K562 (cell line): Measurements from ENCODE around the gene SELPLG. TPM values are rescaled to one million over a fixed set of nuclear protein-coding genes. Genes with fewer than 3 reads are reported as not detected.

Experiments used
- ATAC-seq: fragments of 200-7000 bp; cut with Tn5 transposase; 3 replicates; pipeline ENCODE4 v1.9.1; 2020; ENCODE audit warnings: moderate library complexity
- BruUV-seq: library from RNA; stranded (reverse); fragments of 400-500 nt; replicated peaks from 2 replicates; lab custom pipeline; 2021; lab: Mats Ljungman, UMichigan
- CTCF ChIA-PET: fragments of 300-600 bp; formaldehyde crosslinking; extraction: SDS; loops from one replicate; lab custom pipeline; 2021; ENCODE audit warnings: low intra/inter-chr PET ratio; lab: Yijun Ruan, JAX
- POLR2A ChIA-PET: fragments of 300-600, 350-650 bp; sonication (Branson Sonifier 250); formaldehyde crosslinking; extraction: SDS; loops from one replicate; lab custom pipeline; 2021; ENCODE audit warnings: antibody characterized with exemption, inconsistent platforms; lab: Yijun Ruan, JAX
- DNase-seq, 4 experiments: peaks; one replicate each; pipeline versions ENCODE4 v3.0.0 to v3.0.0-alpha.2; 2011 to 2018; ENCODE audit warnings: low spot score in 3 of 4, mixed read lengths in 3 of 4; ENCODE audit errors: extremely low read depth in 1 of 4
- FAIRE-seq: peaks from 2 replicates; lab custom pipeline; 2011; peaks lifted over from hg19 to GRCh38; lab: Jason Lieb, UNC
- H2AFZ ChIP-seq: 2 replicates; pipeline ENCODE4 v1.6.0; 2011; ENCODE audit warnings: low read depth, low read length, control low read depth, inconsistent platforms
- H3K27ac ChIP-seq: fragments of 200-600 bp; 3 replicates; pipeline ENCODE4 v1.8.0; 2011; ENCODE audit warnings: low read depth, mild to moderate bottlenecking, control low read depth, inconsistent platforms, low read length, moderate library complexity, mixed read lengths; ENCODE audit errors: extremely low read depth
- H3K27me3 ChIP-seq, 2 experiments: fragments of 300-600 bp in 1 of 2; 2 replicates in 1 of 2; 3 replicates in 1 of 2; pipeline versions ENCODE4 v1.6.0 to v1.8.0; 2011; ENCODE audit warnings: inconsistent platforms in 2 of 2, low read length in 2 of 2, mild to moderate bottlenecking in 1 of 2, mixed read lengths in 1 of 2, moderate library complexity in 1 of 2; ENCODE audit not compliant: control insufficient read depth in 2 of 2, insufficient read depth in 2 of 2
- H3K36me3 ChIP-seq: fragments of 300-600 bp; 3 replicates; pipeline ENCODE4 v1.8.0; 2011; ENCODE audit warnings: mild to moderate bottlenecking, low read length, inconsistent platforms; ENCODE audit not compliant: control insufficient read depth, insufficient read depth
- H3K4me1 ChIP-seq, 2 experiments: fragments of 200-600 bp in 1 of 2; replicated peaks in 1 of 2; 2 replicates in 1 of 2; 3 replicates in 1 of 2; pipeline versions ENCODE4 v1.5.1 to v1.8.0; 2011; ENCODE audit warnings: inconsistent platforms in 2 of 2, low read length in 2 of 2, mild to moderate bottlenecking in 1 of 2, mixed read lengths in 1 of 2, moderate library complexity in 1 of 2; ENCODE audit not compliant: control insufficient read depth in 2 of 2, insufficient read depth in 2 of 2
- H3K4me2 ChIP-seq: 2 replicates; pipeline ENCODE4 v1.6.1; 2011; ENCODE audit warnings: low read length, control low read depth, inconsistent platforms, mixed read lengths; ENCODE audit not compliant: insufficient read depth
- H3K4me3 ChIP-seq: fragments of 200-600 bp; sonication (generic), shearing (Covaris generic); 2 replicates; pipeline ENCODE4 v1.5.1; 2016; ENCODE audit warnings: control low read depth, inconsistent platforms
- H3K79me2 ChIP-seq: fragments of 200-600 bp; 3 replicates; pipeline ENCODE4 v1.8.0; 2011; ENCODE audit warnings: low read length, inconsistent platforms; ENCODE audit not compliant: control insufficient read depth, insufficient read depth
- H3K9ac ChIP-seq, 2 experiments: 2 replicates each; pipeline versions ENCODE4 v1.6.0 to v1.6.1; 2011; ENCODE audit warnings: low read depth in 2 of 2, low read length in 2 of 2, control low read depth in 1 of 2, inconsistent platforms in 1 of 2, mild to moderate bottlenecking in 1 of 2, mixed read lengths in 1 of 2; ENCODE audit not compliant: insufficient read depth in 1 of 2
- H3K9me1 ChIP-seq: one replicate; pipeline ENCODE4 v1.6.0; 2011; ENCODE audit warnings: inconsistent platforms, mild to moderate bottlenecking, low read length, moderate library complexity; ENCODE audit not compliant: control insufficient read depth, insufficient read depth
- H3K9me3 ChIP-seq: replicated peaks from 2 replicates; pipeline ENCODE4 v1.5.1; 2011; ENCODE audit warnings: low read depth, low read length, inconsistent platforms; ENCODE audit not compliant: control insufficient read depth, insufficient read depth
- H4K20me1 ChIP-seq: replicated peaks from 2 replicates; pipeline ENCODE4 v1.6.1; 2011; ENCODE audit warnings: low read length, inconsistent platforms, mixed read lengths; ENCODE audit not compliant: control insufficient read depth, insufficient read depth
- ADNP ChIP-seq: fragments of 200-800 bp; sonication (Bioruptor generic); IDR thresholded peaks from 2 replicates; pipeline ENCODE4 v1.6.1; 2016; ENCODE audit warnings: missing genetic modification characterization, missing compliant biosample characterization
- BCOR ChIP-seq: fragments of 450-650 bp; IDR thresholded peaks from 2 replicates; pipeline ENCODE4 v1.6.1; 2016
- C11orf30 ChIP-seq: fragments of 450-650 bp; IDR thresholded peaks from 2 replicates; pipeline ENCODE4 v1.6.1; 2016; ENCODE audit warnings: low read depth, mild to moderate bottlenecking
- CREM ChIP-seq: IDR thresholded peaks from 2 replicates; pipeline ENCODE4 v1.6.1; 2014; ENCODE audit warnings: antibody characterized with exemption, low read depth
- GTF2F1 ChIP-seq: IDR thresholded peaks from 2 replicates; pipeline ENCODE4 v1.6.1; 2011; ENCODE audit warnings: low read depth, low read length, improper control_type of control experiment
- KDM1A ChIP-seq, 2 experiments: fragments of 450-650 bp; IDR thresholded peaks; 2 replicates each; pipeline ENCODE4 v1.6.1; 2016; ENCODE audit warnings: mild to moderate bottlenecking in 2 of 2
- KHSRP ChIP-seq: fragments of 450-650 bp; IDR thresholded peaks from 2 replicates; pipeline ENCODE4 v1.6.1; 2017
- RBBP5 ChIP-seq: fragments of 200-600 bp; sonication (generic); IDR thresholded peaks from 2 replicates; pipeline ENCODE4 v1.6.1; 2012; ENCODE audit warnings: borderline replicate concordance, mild to moderate bottlenecking, low read length, control low read depth, inconsistent platforms; ENCODE audit not compliant: insufficient read depth, poor library complexity, severe bottlenecking
- RBM25 ChIP-seq: fragments of 200-400 bp; formaldehyde crosslinking; IDR thresholded peaks from 2 replicates; pipeline ENCODE4 v1.6.1; 2018; ENCODE audit warnings: low read length, low read depth, moderate library complexity; ENCODE audit not compliant: severe bottlenecking
- RBM34 ChIP-seq: fragments of 200-400 bp; formaldehyde crosslinking; IDR thresholded peaks from 2 replicates; pipeline ENCODE4 v1.6.1; 2018; ENCODE audit warnings: low read length, borderline replicate concordance; ENCODE audit not compliant: insufficient read depth
- RNF2 ChIP-seq: sonication (generic); IDR thresholded peaks from 2 replicates; pipeline ENCODE4 v1.6.1; 2016
- SMARCB1 ChIP-seq: IDR thresholded peaks from 2 replicates; pipeline ENCODE4 v1.6.1; 2011; ENCODE audit warnings: improper control_type of control experiment, low read depth; ENCODE audit not compliant: insufficient read length
- SMARCC2 ChIP-seq: fragments of 450-650 bp; IDR thresholded peaks from 2 replicates; pipeline ENCODE4 v1.6.1; 2017; ENCODE audit warnings: antibody characterized with exemption, moderate library complexity, mild to moderate bottlenecking, low read depth
- ZFP1 ChIP-seq: fragments of 450-650 bp; formaldehyde crosslinking; IDR thresholded peaks from 2 replicates; pipeline ENCODE4 v1.4.0; 2020; ENCODE audit warnings: mild to moderate bottlenecking, mixed read lengths
- ZNF347 ChIP-seq: fragments of 450-650 bp; formaldehyde crosslinking; IDR thresholded peaks from 2 replicates; pipeline ENCODE4 v1.4.0; 2020; ENCODE audit warnings: low read depth, mild to moderate bottlenecking, moderate library complexity
- ZSCAN29 ChIP-seq: fragments of 450-650 bp; IDR thresholded peaks from 2 replicates; pipeline ENCODE4 v1.6.1; 2017
- WGBS: fragments of 100-300 bp; shearing (Covaris generic); methylation state at CpG from one replicate; pipeline ENCODE4 v1.1.6; 2016; ENCODE audit warnings: low coverage, mixed read lengths; ENCODE audit not compliant: insufficient coverage; ENCODE audit errors: missing lambda C conversion rate; 5-methylcytosine and 5-hydroxymethylcytosine counted together
- in situ Hi-C: fragments of 300-500 bp; cut with MboI; formaldehyde crosslinking; loops from 4 replicates; pipeline ENCODE4 v1.15.0; 2018; ENCODE audit warnings: inconsistent platforms, mixed read lengths
- intact Hi-C: fragments of 100-400 bp; cut with micrococcal nuclease; formaldehyde crosslinking; loops from 2 replicates; pipeline ENCODE4 v1.14.2; 2022
- polyA plus RNA-seq, 8 experiments: library from polyadenylated mRNA; depleted of rRNA in 4 of 8; stranded (reverse) in 5 of 8; unstranded in 3 of 8; fragments of >200 nt; fragmentation: Nextera tagmentation in 2 of 8; fragmentation: Illumina TruSeq in 1 of 8; extraction: Ambion mirVana in 2 of 8; extraction: Trizol in 1 of 8; gene quantifications; 2 replicates each; pipeline versions ENCODE4 v1.2.1 to v1.2.3, GENCODE V29; 2011 to 2014; ENCODE audit warnings: inconsistent platforms in 1 of 8, missing spikeins in 1 of 8
- total RNA-seq, 7 experiments: library from RNA; depleted of rRNA in 6 of 7; stranded (reverse); fragments of >200 nt in 6 of 7; fragmentation: Illumina TruSeq in 2 of 7; extraction: Trizol in 2 of 7; gene quantifications; 2 replicates each; pipeline versions ENCODE4 v1.2.1 to v1.2.3, GENCODE V29; 2011 to 2021; ENCODE audit warnings: low replicate concordance in 1 of 7
- TF ChIP-seq, protein P1 (sequence below): fragments of 250-450 bp; sonication (Bioruptor Pico); IDR thresholded peaks from 2 replicates; pipeline ENCODE4 v1.5.0; 2020; ENCODE audit warnings: mild to moderate bottlenecking, borderline replicate concordance
- TF ChIP-seq, protein P2 (sequence below): fragments of 250-450 bp; sonication (Bioruptor Pico); IDR thresholded peaks from 2 replicates; pipeline ENCODE4 v1.8.0; 2021; ENCODE audit warnings: moderate library complexity, mild to moderate bottlenecking, inconsistent platforms

The SELPLG gene
- total and polyA plus RNA-seq, 9 of the 15 experiments (the other 6 are each of a cell fraction or from before 2014, with no cell fraction given) = 0.22 to 10.2 (median 1.7) TPM

- no peak for TF ChIP-seq RBM34
- TF ChIP-seq, protein P1, sequence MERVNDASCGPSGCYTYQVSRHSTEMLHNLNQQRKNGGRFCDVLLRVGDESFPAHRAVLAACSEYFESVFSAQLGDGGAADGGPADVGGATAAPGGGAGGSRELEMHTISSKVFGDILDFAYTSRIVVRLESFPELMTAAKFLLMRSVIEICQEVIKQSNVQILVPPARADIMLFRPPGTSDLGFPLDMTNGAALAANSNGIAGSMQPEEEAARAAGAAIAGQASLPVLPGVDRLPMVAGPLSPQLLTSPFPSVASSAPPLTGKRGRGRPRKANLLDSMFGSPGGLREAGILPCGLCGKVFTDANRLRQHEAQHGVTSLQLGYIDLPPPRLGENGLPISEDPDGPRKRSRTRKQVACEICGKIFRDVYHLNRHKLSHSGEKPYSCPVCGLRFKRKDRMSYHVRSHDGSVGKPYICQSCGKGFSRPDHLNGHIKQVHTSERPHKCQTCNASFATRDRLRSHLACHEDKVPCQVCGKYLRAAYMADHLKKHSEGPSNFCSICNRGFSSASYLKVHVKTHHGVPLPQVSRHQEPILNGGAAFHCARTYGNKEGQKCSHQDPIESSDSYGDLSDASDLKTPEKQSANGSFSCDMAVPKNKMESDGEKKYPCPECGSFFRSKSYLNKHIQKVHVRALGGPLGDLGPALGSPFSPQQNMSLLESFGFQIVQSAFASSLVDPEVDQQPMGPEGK (CRISPR knock-in tag) = no peak
- no peak for TF ChIP-seq ZNF347 (CRISPR knock-in tag)
- TF ChIP-seq SMARCC2 = no peak
- TF ChIP-seq RNF2 = no peak
- TF ChIP-seq RBBP5 = no peak
- no peak; the same call in 1 of the 2 replicates for TF ChIP-seq BCOR
- no peak for TF ChIP-seq GTF2F1
- TF ChIP-seq CREM = no peak
- TF ChIP-seq C11orf30 = no peak
- TF ChIP-seq, protein P2, sequence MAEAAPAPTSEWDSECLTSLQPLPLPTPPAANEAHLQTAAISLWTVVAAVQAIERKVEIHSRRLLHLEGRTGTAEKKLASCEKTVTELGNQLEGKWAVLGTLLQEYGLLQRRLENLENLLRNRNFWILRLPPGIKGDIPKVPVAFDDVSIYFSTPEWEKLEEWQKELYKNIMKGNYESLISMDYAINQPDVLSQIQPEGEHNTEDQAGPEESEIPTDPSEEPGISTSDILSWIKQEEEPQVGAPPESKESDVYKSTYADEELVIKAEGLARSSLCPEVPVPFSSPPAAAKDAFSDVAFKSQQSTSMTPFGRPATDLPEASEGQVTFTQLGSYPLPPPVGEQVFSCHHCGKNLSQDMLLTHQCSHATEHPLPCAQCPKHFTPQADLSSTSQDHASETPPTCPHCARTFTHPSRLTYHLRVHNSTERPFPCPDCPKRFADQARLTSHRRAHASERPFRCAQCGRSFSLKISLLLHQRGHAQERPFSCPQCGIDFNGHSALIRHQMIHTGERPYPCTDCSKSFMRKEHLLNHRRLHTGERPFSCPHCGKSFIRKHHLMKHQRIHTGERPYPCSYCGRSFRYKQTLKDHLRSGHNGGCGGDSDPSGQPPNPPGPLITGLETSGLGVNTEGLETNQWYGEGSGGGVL (CRISPR knock-in tag) = no peak
- no peak for TF ChIP-seq SMARCB1
- TF ChIP-seq KDM1A (IDR thresholded peaks at IDR 0.05) = peak in 1 of 2 experiments; percentile 48; a peak in 1 of 4 replicates
- TF ChIP-seq RBM25 = peak; percentile 33
- TF ChIP-seq ADNP = peak; percentile 63
- no peak for TF ChIP-seq ZFP1 (CRISPR knock-in tag)
- TF ChIP-seq ZSCAN29 = no peak
- TF ChIP-seq KHSRP = no peak
- Histone ChIP-seq H3K79me2 (no peaks in the 10 kb centered on the region), H3K27ac (no peak overlapping the region), H4K20me1 (no peaks in the 10 kb centered on the region), H3K27me3 (no peaks in the 10 kb centered on the region), H3K9me1 (no peaks in the 10 kb centered on the region), H3K4me2 (no peak overlapping the region), H3K36me3 (peaks cover 17% of the 10 kb centered on the region), H3K9me3 (no peaks in the 10 kb centered on the region), H3K4me1 (no peaks in the 10 kb centered on the region), H3K9ac (no peak overlapping the region), H3K4me3 (no peak overlapping the region), H2AFZ (no peak overlapping the region)
- POLR2A ChIA-PET = interaction anchor here (1.2 kb wide), 1 partner anchor 119 kb away, joined by 3 read pairs; no protein-coding TSS in a partner anchor
- in situ Hi-C loops = no loop called here
- FAIRE-seq (no peak), ATAC-seq (no peak), DNase-seq (no peak)
- no TSS peak for BruUV-seq
- intact Hi-C loops = no loop called here
- 10% methylated on average over 8 of the region's 8 CpGs for WGBS
- CTCF ChIA-PET = no interaction called here
Measured at GRCh38 chr12:108572166-108572790, 61.4 kb downstream of the SELPLG start.
